ENCODE results near the gene ATP9B. TPM values are rescaled to one million over a fixed set of nuclear protein-coding genes. Genes with fewer than 3 reads are reported as not detected.
A peak's percentile ranks its signal among the peaks of the same experiment; 100 is the strongest.

The ATP9B gene
- total RNA-seq, 1 experiment from 2014 or later, result 17.8 TPM

DNA sequence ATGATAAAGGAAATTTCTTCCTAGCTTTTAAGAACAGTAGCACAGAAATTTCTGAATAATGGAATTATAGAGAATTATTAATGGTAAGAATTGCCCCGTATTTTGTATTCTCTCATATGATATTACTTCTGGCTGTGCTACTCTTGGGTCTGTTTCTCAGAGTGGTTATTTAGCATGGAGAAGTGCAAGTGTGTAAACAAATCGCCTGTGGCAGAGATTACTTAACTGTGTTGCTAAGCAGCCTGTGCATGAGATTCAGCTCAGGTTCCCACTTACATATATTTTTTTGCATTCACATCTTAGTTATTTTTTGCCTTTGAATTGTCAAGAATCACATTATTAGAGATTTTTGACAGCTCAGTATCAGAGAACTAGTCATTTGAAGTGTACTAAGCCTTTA lies 246.4 kb downstream of the ATP9B start (continued):
- no peak for TF ChIP-seq CTCF (IDR thresholded peaks at IDR 0.05 in 2 of 3, conservative IDR thresholded peaks at IDR 0.05 in 1 of 3; ENCODE audit: borderline replicate concordance in 1 of 3, insufficient read depth in 1 of 3, low read depth in 2 of 3, low read length in 2 of 3)

DNA sequence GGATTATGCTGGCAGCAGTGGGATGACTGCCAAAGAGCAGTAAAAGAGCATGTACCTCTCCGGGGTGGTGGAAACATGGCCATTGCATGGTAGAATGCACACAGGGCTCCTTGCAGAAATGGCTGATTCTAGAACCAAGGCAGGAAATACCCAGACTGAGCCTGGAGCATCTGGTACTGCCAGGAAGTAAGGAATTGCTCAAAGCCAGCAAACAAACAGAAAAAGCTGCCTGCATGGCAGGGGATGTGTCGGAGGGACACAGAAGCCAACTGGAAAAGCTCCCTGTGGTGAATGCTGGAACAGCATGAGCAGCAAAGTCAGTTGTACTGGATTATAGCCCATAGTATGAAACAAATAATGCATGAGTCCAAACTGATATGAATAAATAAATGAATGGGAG lies 248.5 kb downstream of the ATP9B start:
- Histone ChIP-seq H3K9me3 (ENCODE audit: control insufficient read depth in 1 of 2, insufficient read depth in 1 of 2, low read depth in 1 of 2, low read length in 2 of 2) (no peaks in the 10 kb centered on the region), H3K4me3 (replicated peaks in 1 of 2; ENCODE audit: low read depth in 1 of 2, low read length in 2 of 2) (no peak overlapping the region), H2AFZ (ENCODE audit: low read depth, low read length, poor library complexity, severe bottlenecking) (no peak overlapping the region), H3K36me3 (ENCODE audit: control insufficient read depth in 1 of 2, insufficient read depth in 2 of 2, low read length in 2 of 2) (no peaks in the 10 kb centered on the region), H4K20me1 (ENCODE audit: insufficient read depth) (no peaks in the 10 kb centered on the region), H3K4me1 (ENCODE audit: control insufficient read depth in 1 of 2, insufficient read depth in 2 of 2, low read length in 2 of 2) (no peaks in the 10 kb centered on the region), H3K9ac (ENCODE audit: low read length) (no peak overlapping the region), H3K27ac (ENCODE audit: low read depth, low read length) (no peak overlapping the region), H3K79me2 (ENCODE audit: insufficient read depth, low read length) (no peaks in the 10 kb centered on the region), H3K27me3 (ENCODE audit: insufficient read depth, low read length) (no peaks in the 10 kb centered on the region), H3K9me2 (ENCODE audit: insufficient read depth) (no peaks in the 10 kb centered on the region), H3K4me2 (ENCODE audit: low read length) (no peak overlapping the region)
- ChIA-PET CTCF (no interaction called here), POLR2A (no interaction called here), RAD21 (ENCODE audit: low non-redundant PET in 1 of 2, low total read pairs in 2 of 2, uncharacterized antibody in 2 of 2, unreplicated experiment in 2 of 2) (no interaction called here)
- ATAC-seq, result peak; percentile 53; the same call in 1 of the 2 replicates
- no peak for DNase-seq (ENCODE audit: low read depth, low spot score)
- no TSS peak for BruUV-seq (replicated peaks)
- TF ChIP-seq POLR2A (IDR thresholded peaks at IDR 0.05; ENCODE audit: borderline replicate concordance, extremely low read depth, insufficient read depth, insufficient read length) (no peak), CTCF (IDR thresholded peaks at IDR 0.05 in 2 of 3, conservative IDR thresholded peaks at IDR 0.05 in 1 of 3; ENCODE audit: borderline replicate concordance in 1 of 3, insufficient read depth in 1 of 3, low read depth in 2 of 3, low read length in 2 of 3) (peak in 1 of 3 experiments; percentile 15; a peak in 1 of 6 replicates)
- intact Hi-C loops (cut with micrococcal nuclease), result no loop called here

All from HCT116 (cell line).